Right forelimb (tissue), 1 donor: ENCODE results near the gene HHIP.

Source experiments
- DNase-seq: peaks from one replicate; pipeline ENCODE4 v3.0.0-alpha.2; 2018

The HHIP gene

GRCh38 chr4:144709793-144710525, 64.0 kb downstream of the HHIP start:
- DNase-seq, result no peak

- DNase-seq, result no peak
These were observed 64.6 kb downstream of the HHIP start for GRCh38 chr4:144710526-144710912.

GRCh38 chr4:144711700-144712456, 65.9 kb downstream of the HHIP start:
- DNase-seq, result no peak

GRCh38 chr4:144712775-144713174, 66.8 kb downstream of the HHIP start:
- no peak for DNase-seq

- DNase-seq, result no peak
These were observed 68.2 kb downstream of the HHIP start for GRCh38 chr4:144714166-144714565.

- no peak for DNase-seq
These were observed 69.3 kb downstream of the HHIP start for GRCh38 chr4:144715230-144715629.

GRCh38 chr4:144716778-144717177, 70.8 kb downstream of the HHIP start:
- DNase-seq, result no peak

- no peak for DNase-seq
These were observed 73.1 kb downstream of the HHIP start for GRCh38 chr4:144718958-144719512.

GRCh38 chr4:144720491-144720890, 74.5 kb downstream of the HHIP start:
- DNase-seq, result no peak

- DNase-seq, result no peak
These were observed 76.0 kb downstream of the HHIP start for GRCh38 chr4:144721994-144722393.

GRCh38 chr4:144723471-144723870, 77.5 kb downstream of the HHIP start:
- DNase-seq, result no peak

- no peak for DNase-seq
These were observed 83.2 kb downstream of the HHIP start for GRCh38 chr4:144729175-144729574.

- DNase-seq, result no peak
These were observed 86.8 kb downstream of the HHIP start for GRCh38 chr4:144732584-144733428.

GRCh38 chr4:144733566-144733965, 87.6 kb downstream of the HHIP start:
- DNase-seq, result no peak

GRCh38 chr4:144734522-144734921, 88.6 kb downstream of the HHIP start:
- no peak for DNase-seq

- no peak for DNase-seq
These were observed 92.7 kb downstream of the HHIP start for GRCh38 chr4:144738649-144739048.

GRCh38 chr4:144739511-144740033, 93.6 kb downstream of the HHIP start:
- DNase-seq, result no peak

GRCh38 chr4:144740316-144740715, 94.4 kb downstream of the HHIP start:
- no peak for DNase-seq

- no peak for DNase-seq
These were observed 103.0 kb downstream of the HHIP start for GRCh38 chr4:144748814-144749555.

GRCh38 chr4:144750348-144750747, 104.4 kb downstream of the HHIP start:
- DNase-seq, result no peak

- DNase-seq, result no peak
These were observed 108.8 kb downstream of the HHIP start for GRCh38 chr4:144754562-144755410.
